ENCODE results near the gene CHRDL1.

GRCh38 chrX:110805303-110805702, 9.7 kb upstream of the CHRDL1 start:
- TF ChIP-seq, protein P1, sequence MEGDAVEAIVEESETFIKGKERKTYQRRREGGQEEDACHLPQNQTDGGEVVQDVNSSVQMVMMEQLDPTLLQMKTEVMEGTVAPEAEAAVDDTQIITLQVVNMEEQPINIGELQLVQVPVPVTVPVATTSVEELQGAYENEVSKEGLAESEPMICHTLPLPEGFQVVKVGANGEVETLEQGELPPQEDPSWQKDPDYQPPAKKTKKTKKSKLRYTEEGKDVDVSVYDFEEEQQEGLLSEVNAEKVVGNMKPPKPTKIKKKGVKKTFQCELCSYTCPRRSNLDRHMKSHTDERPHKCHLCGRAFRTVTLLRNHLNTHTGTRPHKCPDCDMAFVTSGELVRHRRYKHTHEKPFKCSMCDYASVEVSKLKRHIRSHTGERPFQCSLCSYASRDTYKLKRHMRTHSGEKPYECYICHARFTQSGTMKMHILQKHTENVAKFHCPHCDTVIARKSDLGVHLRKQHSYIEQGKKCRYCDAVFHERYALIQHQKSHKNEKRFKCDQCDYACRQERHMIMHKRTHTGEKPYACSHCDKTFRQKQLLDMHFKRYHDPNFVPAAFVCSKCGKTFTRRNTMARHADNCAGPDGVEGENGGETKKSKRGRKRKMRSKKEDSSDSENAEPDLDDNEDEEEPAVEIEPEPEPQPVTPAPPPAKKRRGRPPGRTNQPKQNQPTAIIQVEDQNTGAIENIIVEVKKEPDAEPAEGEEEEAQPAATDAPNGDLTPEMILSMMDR (IDR thresholded peaks at IDR 0.05) = no peak
- TF ChIP-seq POLR2A (IDR thresholded peaks at IDR 0.05) (no peak), POLR2AphosphoS5 (IDR thresholded peaks at IDR 0.05) (no peak)
